HepG2 (cell line): ENCODE measurements around the gene SCYL1. TPM values are rescaled to one million over a fixed set of nuclear protein-coding genes. Genes with fewer than 3 reads are reported as not detected.

Experiments
- ARID4A ChIP-seq: sonication (generic); formaldehyde crosslinking; IDR thresholded peaks from 2 replicates; pipeline ENCODE4 v1.5.0; 2020; ENCODE audit warnings: mild to moderate bottlenecking, missing genetic modification reagents, borderline replicate concordance
- HHEX ChIP-seq: IDR thresholded peaks from 2 replicates; pipeline ENCODE4 v1.6.1; 2016; ENCODE audit warnings: control low read depth
- JUN ChIP-seq: sonication (generic); formaldehyde crosslinking; IDR thresholded peaks from 2 replicates; pipeline ENCODE4 v1.4.0; 2020; ENCODE audit warnings: mild to moderate bottlenecking, missing genetic modification reagents
- KAT8 ChIP-seq: IDR thresholded peaks from 2 replicates; pipeline ENCODE4 v1.6.1; 2016; ENCODE audit warnings: missing genetic modification reagents, missing compliant biosample characterization
- KDM6A ChIP-seq: IDR thresholded peaks from 2 replicates; pipeline ENCODE4 v1.6.1; 2016; ENCODE audit warnings: low read depth
- NCOA1 ChIP-seq: sonication (generic); formaldehyde crosslinking; IDR thresholded peaks from 2 replicates; pipeline ENCODE4 v1.9.0; 2021; ENCODE audit warnings: missing genetic modification reagents
- NR2F1 ChIP-seq, 2 experiments: fragments of 450-650 bp in 1 of 2; formaldehyde crosslinking in 1 of 2; IDR thresholded peaks; 2 replicates each; pipeline versions ENCODE4 v1.5.0 to v1.6.1; 2016 to 2020; ENCODE audit warnings: mild to moderate bottlenecking in 1 of 2, missing compliant biosample characterization in 1 of 2, missing genetic modification reagents in 1 of 2, moderate library complexity in 1 of 2
- PRPF4 ChIP-seq: fragments of 200-400 bp; formaldehyde crosslinking; IDR thresholded peaks from 2 replicates; pipeline ENCODE4 v1.6.1; 2016; ENCODE audit warnings: low read length, low read depth; ENCODE audit not compliant: poor library complexity, severe bottlenecking
- SATB2 ChIP-seq: sonication (generic); formaldehyde crosslinking; IDR thresholded peaks from 2 replicates; pipeline ENCODE4 v1.5.0; 2020; ENCODE audit warnings: missing genetic modification reagents
- SMARCE1 ChIP-seq: fragments of 450-650 bp; IDR thresholded peaks from 2 replicates; pipeline ENCODE4 v1.6.1; 2017; ENCODE audit warnings: borderline replicate concordance
- SNRNP70 ChIP-seq: fragments of 200-400 bp; formaldehyde crosslinking; IDR thresholded peaks from 2 replicates; pipeline ENCODE4 v1.6.1; 2017; ENCODE audit warnings: mild to moderate bottlenecking, low read depth, low read length, moderate library complexity
- ZFAT ChIP-seq: sonication (generic); formaldehyde crosslinking; conservative IDR thresholded peaks from 2 replicates; pipeline ENCODE4 v1.8.1; 2023; ENCODE audit warnings: missing genetic modification reagents, inconsistent platforms
- ZNF205 ChIP-seq: IDR thresholded peaks from 2 replicates; pipeline ENCODE4 v1.6.1; 2018; ENCODE audit warnings: missing biosample characterization, missing genetic modification reagents
- ZNF414 ChIP-seq: sonication (generic); formaldehyde crosslinking; IDR thresholded peaks from 2 replicates; pipeline ENCODE4 v1.5.0; 2020; ENCODE audit warnings: missing genetic modification reagents
- ZNF589 ChIP-seq: sonication (generic); formaldehyde crosslinking; conservative IDR thresholded peaks from 2 replicates; pipeline ENCODE4 v1.8.0; 2022; ENCODE audit warnings: mild to moderate bottlenecking, moderate library complexity, missing genetic modification reagents
- polyA plus RNA-seq, 8 experiments: library from polyadenylated mRNA; depleted of rRNA in 3 of 8; stranded (reverse) in 7 of 8; unstranded in 1 of 8; fragments of >200 nt; fragmentation: Illumina TruSeq in 4 of 8; extraction: Trizol in 4 of 8; gene quantifications; 2 replicates each; pipeline versions ENCODE4 v1.2.1 to v1.2.3, GENCODE V29; 2011 to 2016; ENCODE audit warnings: low read depth in 4 of 8, missing spikeins in 1 of 8, mixed read lengths in 1 of 8; ENCODE audit not compliant: insufficient read depth in 1 of 8
- total RNA-seq, 5 experiments: library from RNA; depleted of rRNA; stranded (reverse); fragments of >200 nt; fragmentation: Illumina TruSeq; extraction: Trizol; gene quantifications; 2 replicates each; pipeline ENCODE4 v1.2.3, GENCODE V29; 2016; ENCODE audit warnings: low read depth in 1 of 5
- TF ChIP-seq, protein P1 (sequence below): sonication (generic); formaldehyde crosslinking; IDR thresholded peaks from 2 replicates; pipeline ENCODE4 v1.8.1; 2023; ENCODE audit warnings: mild to moderate bottlenecking, missing genetic modification reagents
- TF ChIP-seq, protein P2 (sequence below): IDR thresholded peaks from 2 replicates; pipeline ENCODE4 v1.6.1; 2016; ENCODE audit warnings: low read depth, missing genetic modification reagents, missing compliant biosample characterization

The SCYL1 gene
- total and polyA plus RNA-seq, 2 of the 13 experiments (the other 11 are each of a cell fraction or from before 2014, with no cell fraction given), result 65.9 to 103 TPM

- TF ChIP-seq, protein P1, sequence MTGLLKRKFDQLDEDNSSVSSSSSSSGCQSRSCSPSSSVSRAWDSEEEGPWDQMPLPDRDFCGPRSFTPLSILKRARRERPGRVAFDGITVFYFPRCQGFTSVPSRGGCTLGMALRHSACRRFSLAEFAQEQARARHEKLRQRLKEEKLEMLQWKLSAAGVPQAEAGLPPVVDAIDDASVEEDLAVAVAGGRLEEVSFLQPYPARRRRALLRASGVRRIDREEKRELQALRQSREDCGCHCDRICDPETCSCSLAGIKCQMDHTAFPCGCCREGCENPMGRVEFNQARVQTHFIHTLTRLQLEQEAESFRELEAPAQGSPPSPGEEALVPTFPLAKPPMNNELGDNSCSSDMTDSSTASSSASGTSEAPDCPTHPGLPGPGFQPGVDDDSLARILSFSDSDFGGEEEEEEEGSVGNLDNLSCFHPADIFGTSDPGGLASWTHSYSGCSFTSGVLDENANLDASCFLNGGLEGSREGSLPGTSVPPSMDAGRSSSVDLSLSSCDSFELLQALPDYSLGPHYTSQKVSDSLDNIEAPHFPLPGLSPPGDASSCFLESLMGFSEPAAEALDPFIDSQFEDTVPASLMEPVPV, result no peak
- TF ChIP-seq JUN (CRISPR knock-in tag), result no peak; the same call in 1 of the 2 replicates
- TF ChIP-seq NCOA1 (CRISPR knock-in tag), result no peak; the same call in 1 of the 2 replicates
- TF ChIP-seq HHEX (CRISPR knock-in tag), result no peak
- no peak for TF ChIP-seq ZNF414 (CRISPR knock-in tag)
- TF ChIP-seq ZNF589 (CRISPR knock-in tag), result peak; percentile 22
- TF ChIP-seq, protein P2, sequence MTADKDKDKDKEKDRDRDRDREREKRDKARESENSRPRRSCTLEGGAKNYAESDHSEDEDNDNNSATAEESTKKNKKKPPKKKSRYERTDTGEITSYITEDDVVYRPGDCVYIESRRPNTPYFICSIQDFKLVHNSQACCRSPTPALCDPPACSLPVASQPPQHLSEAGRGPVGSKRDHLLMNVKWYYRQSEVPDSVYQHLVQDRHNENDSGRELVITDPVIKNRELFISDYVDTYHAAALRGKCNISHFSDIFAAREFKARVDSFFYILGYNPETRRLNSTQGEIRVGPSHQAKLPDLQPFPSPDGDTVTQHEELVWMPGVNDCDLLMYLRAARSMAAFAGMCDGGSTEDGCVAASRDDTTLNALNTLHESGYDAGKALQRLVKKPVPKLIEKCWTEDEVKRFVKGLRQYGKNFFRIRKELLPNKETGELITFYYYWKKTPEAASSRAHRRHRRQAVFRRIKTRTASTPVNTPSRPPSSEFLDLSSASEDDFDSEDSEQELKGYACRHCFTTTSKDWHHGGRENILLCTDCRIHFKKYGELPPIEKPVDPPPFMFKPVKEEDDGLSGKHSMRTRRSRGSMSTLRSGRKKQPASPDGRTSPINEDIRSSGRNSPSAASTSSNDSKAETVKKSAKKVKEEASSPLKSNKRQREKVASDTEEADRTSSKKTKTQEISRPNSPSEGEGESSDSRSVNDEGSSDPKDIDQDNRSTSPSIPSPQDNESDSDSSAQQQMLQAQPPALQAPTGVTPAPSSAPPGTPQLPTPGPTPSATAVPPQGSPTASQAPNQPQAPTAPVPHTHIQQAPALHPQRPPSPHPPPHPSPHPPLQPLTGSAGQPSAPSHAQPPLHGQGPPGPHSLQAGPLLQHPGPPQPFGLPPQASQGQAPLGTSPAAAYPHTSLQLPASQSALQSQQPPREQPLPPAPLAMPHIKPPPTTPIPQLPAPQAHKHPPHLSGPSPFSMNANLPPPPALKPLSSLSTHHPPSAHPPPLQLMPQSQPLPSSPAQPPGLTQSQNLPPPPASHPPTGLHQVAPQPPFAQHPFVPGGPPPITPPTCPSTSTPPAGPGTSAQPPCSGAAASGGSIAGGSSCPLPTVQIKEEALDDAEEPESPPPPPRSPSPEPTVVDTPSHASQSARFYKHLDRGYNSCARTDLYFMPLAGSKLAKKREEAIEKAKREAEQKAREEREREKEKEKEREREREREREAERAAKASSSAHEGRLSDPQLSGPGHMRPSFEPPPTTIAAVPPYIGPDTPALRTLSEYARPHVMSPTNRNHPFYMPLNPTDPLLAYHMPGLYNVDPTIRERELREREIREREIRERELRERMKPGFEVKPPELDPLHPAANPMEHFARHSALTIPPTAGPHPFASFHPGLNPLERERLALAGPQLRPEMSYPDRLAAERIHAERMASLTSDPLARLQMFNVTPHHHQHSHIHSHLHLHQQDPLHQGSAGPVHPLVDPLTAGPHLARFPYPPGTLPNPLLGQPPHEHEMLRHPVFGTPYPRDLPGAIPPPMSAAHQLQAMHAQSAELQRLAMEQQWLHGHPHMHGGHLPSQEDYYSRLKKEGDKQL (CRISPR knock-in tag), result no peak; the same call in 1 of the 2 replicates
- no peak for TF ChIP-seq SMARCE1
- TF ChIP-seq PRPF4, result no peak
- TF ChIP-seq KAT8 (CRISPR knock-in tag), result peak; percentile 98
- peak; percentile 96 for TF ChIP-seq ARID4A (CRISPR knock-in tag)
- TF ChIP-seq ZNF205 (CRISPR knock-in tag), result peak; percentile 87
- no peak for TF ChIP-seq ZFAT (CRISPR knock-in tag)
- TF ChIP-seq KDM6A (CRISPR knock-in tag), result no peak
- TF ChIP-seq NR2F1 (CRISPR knock-in tag; IDR thresholded peaks at IDR 0.05), result no peak
- no peak for TF ChIP-seq SATB2 (CRISPR knock-in tag)
- no peak for TF ChIP-seq SNRNP70
Measured at GRCh38 chr11:65569973-65570918, 45.4 kb downstream of the SCYL1 start, which contains the start of gene ZNRD2 (continued).
